Right atrium auricular region (tissue), 2 donors: Measurements from ENCODE around the gene BABAM2. TPM values are rescaled to one million over a fixed set of nuclear protein-coding genes. Genes with fewer than 3 reads are reported as not detected.

Experiments
- DNase-seq: peaks from one replicate; pipeline ENCODE4 v3.0.0-alpha.2; 2019; ENCODE audit warnings: low spot score
- H3K27ac ChIP-seq, 2 donors: fragments of 200-600 bp; sonication (generic); 1 replicate in 1 of 2; 2 replicates in 1 of 2; pipeline ENCODE4 v1.5.1; 2016 to 2019
- H3K27me3 ChIP-seq, 2 donors: fragments of 200-600 bp; sonication (generic); one replicate each; pipeline versions ENCODE4 v1.5.1 to v1.6.0; 2017 to 2019
- H3K36me3 ChIP-seq: fragments of 200-600 bp; sonication (generic); one replicate; pipeline ENCODE4 v1.5.1; 2016
- H3K4me1 ChIP-seq, 2 donors: fragments of 200-600 bp; sonication (generic); one replicate each; pipeline versions ENCODE4 v1.5.1 to v1.6.0; 2017 to 2019
- H3K4me3 ChIP-seq, 2 donors: fragments of 200-600 bp; sonication (generic); 1 replicate in 1 of 2; 2 replicates in 1 of 2; pipeline ENCODE4 v1.5.1; 2017 to 2019; ENCODE audit warnings: mild to moderate bottlenecking in 1 of 2, moderate library complexity in 1 of 2
- H3K9me3 ChIP-seq, 2 donors: fragments of 200-600 bp; sonication (generic); one replicate each; pipeline ENCODE4 v1.5.1; 2019
- total RNA-seq, 2 donors: library from RNA; depleted of rRNA; stranded (reverse); fragments of >200 nt; gene quantifications; one replicate each; pipeline ENCODE4 v1.1.0, GENCODE V29; 2016
- TF ChIP-seq, protein P1 (sequence below), 2 donors: fragments of 200-600 bp; sonication (generic); IDR thresholded peaks; one replicate each; pipeline ENCODE4 v1.5.1; 2019; ENCODE audit warnings: antibody characterized with exemption in 2 of 2

Gene BABAM2
- total RNA-seq, 2 donors from 2014 or later, result 58.8 to 60.6 TPM

DNA sequence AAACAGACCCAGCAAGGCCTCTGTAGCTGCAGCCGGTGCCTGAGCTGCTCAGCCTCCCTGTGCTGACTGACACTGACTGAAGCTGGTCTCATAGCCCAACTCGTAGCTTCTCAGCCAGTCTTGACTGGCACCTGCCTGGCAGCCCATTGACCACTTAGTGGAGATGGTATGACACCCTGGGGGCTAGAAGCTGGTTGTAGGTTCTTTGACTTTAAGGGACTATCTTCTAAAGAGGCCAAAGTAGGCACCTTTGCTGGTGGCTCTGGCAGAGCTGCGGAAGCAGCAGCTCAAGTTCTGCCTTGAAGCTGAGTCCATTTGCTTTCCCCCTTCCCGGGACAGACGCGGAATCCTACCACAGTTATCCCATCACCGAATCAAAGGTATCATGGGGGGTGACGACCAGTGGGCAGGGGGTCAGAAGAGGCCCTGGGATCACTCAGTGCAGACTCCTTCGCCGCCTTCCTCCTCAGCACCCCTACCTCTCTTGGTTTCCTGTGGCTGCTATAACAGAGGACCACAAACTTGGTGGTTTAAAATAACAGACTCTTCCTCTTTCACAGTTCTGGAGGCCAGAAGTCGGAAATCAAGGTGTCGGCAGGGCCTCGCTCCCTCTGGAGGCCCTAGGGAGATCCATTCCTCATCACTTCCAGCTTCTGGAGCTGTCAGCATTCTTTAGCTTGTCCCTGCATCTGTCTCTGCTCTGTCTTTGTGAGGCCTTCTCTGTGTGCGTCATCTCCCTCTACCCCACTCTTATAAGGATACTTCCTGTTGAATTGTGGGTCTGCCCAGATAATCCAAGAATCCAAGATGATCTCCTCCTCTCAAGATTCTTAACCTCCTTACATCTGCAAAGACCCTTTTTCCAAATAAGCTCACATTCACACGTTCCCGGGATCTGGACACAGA lies 488.4 kb downstream of the BABAM2 start:
- H3K9me3 ChIP-seq, result no peaks in the 10 kb centered on the region
- H3K27me3 ChIP-seq, result no peaks in the 10 kb centered on the region
- no peaks in the 10 kb centered on the region for H3K36me3 ChIP-seq
- H3K4me3 ChIP-seq, result no peak overlapping the region
- DNase-seq, result no peak
- H3K27ac ChIP-seq, result no peak overlapping the region
- no peaks in the 10 kb centered on the region for H3K4me1 ChIP-seq
- TF ChIP-seq, protein P1, sequence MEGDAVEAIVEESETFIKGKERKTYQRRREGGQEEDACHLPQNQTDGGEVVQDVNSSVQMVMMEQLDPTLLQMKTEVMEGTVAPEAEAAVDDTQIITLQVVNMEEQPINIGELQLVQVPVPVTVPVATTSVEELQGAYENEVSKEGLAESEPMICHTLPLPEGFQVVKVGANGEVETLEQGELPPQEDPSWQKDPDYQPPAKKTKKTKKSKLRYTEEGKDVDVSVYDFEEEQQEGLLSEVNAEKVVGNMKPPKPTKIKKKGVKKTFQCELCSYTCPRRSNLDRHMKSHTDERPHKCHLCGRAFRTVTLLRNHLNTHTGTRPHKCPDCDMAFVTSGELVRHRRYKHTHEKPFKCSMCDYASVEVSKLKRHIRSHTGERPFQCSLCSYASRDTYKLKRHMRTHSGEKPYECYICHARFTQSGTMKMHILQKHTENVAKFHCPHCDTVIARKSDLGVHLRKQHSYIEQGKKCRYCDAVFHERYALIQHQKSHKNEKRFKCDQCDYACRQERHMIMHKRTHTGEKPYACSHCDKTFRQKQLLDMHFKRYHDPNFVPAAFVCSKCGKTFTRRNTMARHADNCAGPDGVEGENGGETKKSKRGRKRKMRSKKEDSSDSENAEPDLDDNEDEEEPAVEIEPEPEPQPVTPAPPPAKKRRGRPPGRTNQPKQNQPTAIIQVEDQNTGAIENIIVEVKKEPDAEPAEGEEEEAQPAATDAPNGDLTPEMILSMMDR (IDR thresholded peaks at IDR 0.05), result no peak

- TF ChIP-seq, protein P1 (IDR thresholded peaks at IDR 0.05), result no peak
- Histone ChIP-seq H3K27ac (no peak overlapping the region), H3K4me3 (no peak overlapping the region), H3K27me3 (no peaks in the 10 kb centered on the region), H3K4me1 (no peaks in the 10 kb centered on the region), H3K36me3 (no peaks in the 10 kb centered on the region), H3K9me3 (no peaks in the 10 kb centered on the region)
- no peak for DNase-seq
These were observed 489.7 kb downstream of the BABAM2 start for GRCh38 chr2:28380219-28380618.

GRCh38 chr2:28381225-28382180 lies 491.0 kb downstream of the BABAM2 start:
- TF ChIP-seq, protein P1 (IDR thresholded peaks at IDR 0.05), result no peak
- H3K27ac ChIP-seq, result no peak overlapping the region
- no peaks in the 10 kb centered on the region for H3K4me1 ChIP-seq
- no peak for DNase-seq
- no peak overlapping the region for H3K4me3 ChIP-seq
- no peaks in the 10 kb centered on the region for H3K9me3 ChIP-seq
- H3K27me3 ChIP-seq, result no peaks in the 10 kb centered on the region
- no peaks in the 10 kb centered on the region for H3K36me3 ChIP-seq

DNA sequence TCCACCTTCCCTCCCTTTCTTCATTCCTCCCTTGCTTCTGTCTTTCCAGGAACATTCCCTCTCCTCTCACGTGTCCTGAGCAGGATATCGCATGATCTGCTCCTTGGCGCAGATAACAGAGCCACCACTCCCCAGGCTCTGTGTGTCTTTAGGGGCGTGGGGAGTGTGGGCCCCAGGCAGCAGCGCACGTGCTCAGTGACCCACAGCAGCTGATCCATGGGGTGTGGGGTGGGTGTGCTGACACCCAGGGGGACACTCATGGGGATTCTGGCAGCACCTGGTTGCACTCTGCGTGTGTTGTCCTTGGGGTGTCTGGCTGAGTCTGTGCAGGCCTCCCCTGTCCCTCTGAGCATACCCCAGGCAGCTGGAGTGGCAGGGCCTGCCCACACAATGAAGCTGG lies 492.2 kb downstream of the BABAM2 start:
- no peaks in the 10 kb centered on the region for H3K36me3 ChIP-seq
- TF ChIP-seq, protein P1 (IDR thresholded peaks at IDR 0.05), result no peak
- no peaks in the 10 kb centered on the region for H3K27me3 ChIP-seq
- H3K27ac ChIP-seq, result no peak overlapping the region
- no peaks in the 10 kb centered on the region for H3K4me1 ChIP-seq
- H3K9me3 ChIP-seq, result no peaks in the 10 kb centered on the region
- DNase-seq, result no peak
- H3K4me3 ChIP-seq, result no peak overlapping the region

GRCh38 chr2:28387082-28387960 lies 496.8 kb downstream of the BABAM2 start:
- TF ChIP-seq, protein P1 (IDR thresholded peaks at IDR 0.05), result no peak
- H3K36me3 ChIP-seq, result no peaks in the 10 kb centered on the region
- no peak for DNase-seq
- H3K27ac ChIP-seq, result no peak overlapping the region
- H3K9me3 ChIP-seq, result no peaks in the 10 kb centered on the region
- no peaks in the 10 kb centered on the region for H3K27me3 ChIP-seq
- peaks cover 0 to 14% of the 10 kb centered on the region in 2 donors for H3K4me1 ChIP-seq
- H3K4me3 ChIP-seq, result no peak overlapping the region
